H4 (cell line): ENCODE results near the gene MLST8. TPM values are rescaled to one million over a fixed set of nuclear protein-coding genes. Genes with fewer than 3 reads are reported as not detected.

Experiments used
- DNase-seq: peaks from one replicate; pipeline ENCODE4 v3.0.0-alpha.2; 2015; ENCODE audit warnings: low spot score
- total RNA-seq: library from RNA; depleted of rRNA; stranded (reverse); fragments of >200 nt; shearing (Covaris generic); gene quantifications from 2 replicates; pipeline ENCODE4 v1.2.3, GENCODE V29; 2014

MLST8 gene
- total RNA-seq, 1 experiment from 2014 or later, result 28.4 TPM

DNA sequence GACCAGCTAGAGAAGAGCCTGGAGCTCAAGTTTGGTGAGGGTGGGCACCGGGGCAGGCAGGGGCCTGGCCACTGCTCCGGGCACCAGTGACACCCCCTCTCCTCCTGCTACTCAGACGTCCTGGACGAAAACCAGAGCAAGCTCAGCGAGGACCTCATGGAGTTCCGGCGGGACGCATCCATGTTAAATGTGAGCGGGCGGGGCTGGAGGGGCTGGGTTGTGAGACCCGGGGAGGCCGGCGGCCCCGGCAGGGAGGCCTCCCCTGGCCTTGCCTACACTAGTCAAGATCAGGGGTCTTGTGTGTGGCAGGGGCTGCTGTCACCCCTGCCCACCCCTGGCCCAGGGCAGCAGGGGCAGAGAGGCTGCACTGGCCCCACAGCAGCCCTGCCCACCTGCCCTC is 31.9 kb upstream of the MLST8 start:
- no peak for DNase-seq

DNA sequence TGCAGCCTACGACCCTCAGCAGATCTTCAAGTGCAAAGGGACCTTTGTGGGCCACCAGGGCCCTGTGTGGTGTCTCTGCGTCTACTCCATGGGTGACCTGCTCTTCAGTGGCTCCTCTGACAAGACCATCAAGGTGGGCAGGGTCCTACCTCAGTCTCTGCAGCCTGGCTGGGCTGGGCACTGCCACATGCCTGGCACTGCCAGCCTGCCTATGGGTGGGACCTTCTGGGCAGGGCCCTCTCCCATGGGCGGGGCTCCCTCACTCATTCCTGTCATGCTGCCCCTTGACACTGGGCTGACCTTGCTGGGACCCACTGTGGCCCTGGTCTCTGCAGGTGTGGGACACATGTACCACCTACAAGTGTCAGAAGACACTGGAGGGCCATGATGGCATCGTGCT is 31.3 kb upstream of the MLST8 start:
- no peak for DNase-seq

DNA sequence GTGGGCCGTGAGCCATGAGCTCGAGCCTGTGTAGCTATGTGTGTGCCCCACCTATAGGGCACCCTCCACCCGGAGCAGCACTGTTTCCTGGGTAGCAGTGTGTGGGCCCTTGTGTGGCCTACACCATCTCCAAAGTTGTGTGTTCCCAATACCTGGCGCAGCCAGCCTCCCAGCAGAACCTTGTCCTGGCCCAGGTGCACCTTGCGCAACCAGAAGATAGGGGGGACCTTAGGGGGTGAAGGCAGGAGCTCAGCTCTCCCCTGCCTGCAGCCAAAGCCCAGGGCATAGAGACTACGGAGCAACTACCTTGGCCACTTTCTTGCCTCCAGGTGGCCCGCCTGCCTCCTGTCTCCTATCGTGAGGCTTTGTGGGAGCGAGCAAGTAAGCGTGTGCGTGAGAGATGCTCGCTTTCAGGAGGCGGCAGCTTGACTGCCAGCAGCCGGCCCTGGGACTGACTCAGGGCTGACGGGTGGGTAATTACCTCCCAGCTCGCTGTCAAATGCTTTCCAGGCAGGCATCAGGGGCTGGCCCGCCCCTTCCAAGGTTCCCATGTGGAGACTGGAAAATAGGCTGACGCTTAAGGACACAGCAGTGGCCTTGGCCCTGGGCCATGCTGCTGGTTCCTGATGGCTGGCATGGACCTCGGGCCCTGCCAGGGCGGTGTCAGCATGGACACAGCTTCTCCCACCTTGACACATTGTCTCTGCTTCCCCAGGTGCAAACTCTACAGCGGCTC is 30.7 kb upstream of the MLST8 start:
- no peak for DNase-seq

GRCh38 chr16:2175454-2175853 is 29.8 kb upstream of the MLST8 start:
- no peak for DNase-seq

DNA sequence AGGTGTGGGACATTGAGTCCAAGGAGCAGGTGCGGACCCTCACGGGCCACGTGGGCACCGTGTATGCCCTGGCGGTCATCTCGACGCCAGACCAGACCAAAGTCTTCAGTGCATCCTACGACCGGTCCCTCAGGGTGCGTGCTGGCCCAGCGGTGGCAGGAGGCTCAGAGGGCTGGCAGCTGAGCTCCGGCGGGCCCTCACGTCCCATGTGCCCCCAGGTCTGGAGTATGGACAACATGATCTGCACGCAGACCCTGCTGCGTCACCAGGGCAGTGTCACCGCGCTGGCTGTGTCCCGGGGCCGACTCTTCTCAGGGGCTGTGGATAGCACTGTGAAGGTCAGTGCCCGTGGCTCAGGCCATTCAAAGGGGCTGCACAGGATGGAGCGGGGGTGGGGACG is 29.2 kb upstream of the MLST8 start:
- DNase-seq, result no peak

GRCh38 chr16:2177101-2177500 is 28.2 kb upstream of the MLST8 start:
- no peak for DNase-seq

GRCh38 chr16:2177561-2177960 is 27.7 kb upstream of the MLST8 start:
- no peak for DNase-seq

DNA sequence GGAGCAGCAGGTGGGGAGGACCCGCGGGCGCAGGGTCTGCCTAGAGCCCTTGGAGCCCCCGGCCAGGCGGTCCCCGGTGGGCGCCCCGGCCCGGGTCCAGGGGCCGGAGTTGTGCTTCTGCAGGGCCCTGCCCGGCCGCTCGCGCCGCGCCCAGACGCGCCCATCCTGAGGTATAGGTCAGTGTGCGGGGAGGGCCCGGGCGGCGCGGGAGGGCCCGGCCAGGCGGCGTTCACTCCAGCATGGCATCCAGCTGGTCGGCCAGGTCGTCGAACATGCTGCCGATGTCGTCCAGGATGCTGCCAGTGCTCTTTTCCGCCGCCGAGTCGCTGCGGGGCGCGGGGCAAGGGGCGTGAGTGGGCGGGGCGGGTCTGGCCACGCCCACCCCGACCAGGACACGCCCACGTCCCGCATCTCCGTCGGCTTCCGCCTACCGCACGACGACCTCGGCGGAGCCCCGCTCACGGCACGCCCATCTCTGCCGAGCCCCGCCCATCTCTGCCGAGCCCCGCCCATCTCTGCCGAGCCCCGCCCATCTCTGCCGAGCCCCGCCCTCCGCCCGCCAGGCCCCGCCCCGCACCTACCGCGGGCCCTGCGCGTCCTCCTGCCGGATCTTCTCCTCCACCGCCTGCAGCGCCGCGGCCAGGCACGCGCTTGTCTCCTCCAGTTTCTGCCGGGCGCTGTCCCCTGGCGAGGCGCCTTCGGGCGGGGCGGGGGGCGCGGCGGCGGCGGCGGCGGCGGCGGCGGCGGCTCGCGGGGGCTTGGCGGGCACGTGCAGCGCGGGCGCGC is 26.7 kb upstream of the MLST8 start:
- DNase-seq, result no peak

DNA sequence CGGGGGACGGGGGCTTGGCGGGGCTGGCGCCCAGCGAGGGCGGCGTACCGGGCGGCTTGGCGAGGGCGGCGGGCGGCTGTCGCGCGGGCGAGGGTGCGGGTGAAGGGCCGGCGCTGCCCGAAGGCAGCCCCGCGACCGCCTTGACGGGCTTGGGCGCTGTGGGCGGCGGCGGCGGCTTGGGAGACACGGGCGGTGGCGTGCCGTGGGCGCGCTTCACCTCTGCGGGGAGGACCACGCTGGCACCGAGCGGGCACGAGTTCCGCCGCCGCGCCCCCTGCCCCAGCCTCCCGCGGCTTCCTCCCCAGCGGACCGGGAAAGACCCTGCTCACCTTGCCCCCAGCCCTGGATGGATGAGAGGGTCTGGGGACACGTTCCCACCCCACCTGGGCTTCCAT is 26.1 kb upstream of the MLST8 start:
- DNase-seq, result no peak

- DNase-seq, result no peak
Observed at GRCh38 chr16:2179576-2179975, 25.7 kb upstream of the MLST8 start.

- no peak for DNase-seq
Observed at GRCh38 chr16:2180461-2180860, 24.8 kb upstream of the MLST8 start.

DNA sequence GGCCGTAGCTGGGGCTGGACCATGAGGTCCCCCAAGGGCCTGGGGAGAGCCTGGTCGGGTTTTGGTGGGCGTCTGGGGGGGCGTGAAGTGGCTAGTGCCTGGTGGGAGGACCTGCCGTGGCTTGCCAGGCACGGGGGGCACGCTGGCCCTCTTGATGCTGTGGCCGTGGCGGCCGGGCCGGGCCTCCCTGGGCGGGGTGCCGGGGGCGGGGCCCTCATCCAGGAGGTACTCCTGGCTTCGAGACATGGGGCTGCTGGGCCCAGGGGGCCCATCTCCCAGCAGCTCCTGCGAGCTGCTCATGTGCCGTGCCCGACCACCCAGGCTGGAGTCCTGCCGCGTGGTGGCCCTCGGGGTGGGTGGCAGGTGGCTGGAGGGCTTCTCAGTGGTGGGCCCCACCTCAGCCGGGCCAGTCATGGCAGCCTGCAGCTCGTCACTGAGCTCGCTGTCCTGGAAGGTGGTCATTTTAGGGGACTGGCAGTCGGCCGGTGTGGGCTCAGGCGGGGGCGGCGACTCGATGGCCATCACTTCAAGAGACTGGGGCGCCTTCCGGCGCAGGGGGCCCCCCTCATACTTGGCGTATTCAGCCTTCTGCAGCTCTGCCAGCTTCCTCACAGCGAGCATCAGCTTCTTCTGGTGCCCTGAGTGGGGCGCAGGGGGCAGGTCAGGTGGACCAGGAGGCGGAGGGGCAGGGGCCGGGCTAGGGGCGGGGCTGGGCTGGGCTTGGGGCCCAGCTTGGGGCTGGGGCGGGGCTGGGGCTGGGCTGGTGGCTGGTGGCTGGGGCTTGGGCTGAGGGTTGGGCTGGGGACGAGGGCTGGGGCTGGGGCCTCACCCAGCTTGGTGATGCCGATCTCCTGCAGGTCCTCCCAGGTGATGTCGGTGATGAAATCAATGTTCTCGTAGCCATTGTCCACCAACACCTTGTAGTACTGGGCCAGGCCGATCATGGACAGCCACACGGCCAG is 24.0 kb upstream of the MLST8 start:
- DNase-seq, result no peak

DNA sequence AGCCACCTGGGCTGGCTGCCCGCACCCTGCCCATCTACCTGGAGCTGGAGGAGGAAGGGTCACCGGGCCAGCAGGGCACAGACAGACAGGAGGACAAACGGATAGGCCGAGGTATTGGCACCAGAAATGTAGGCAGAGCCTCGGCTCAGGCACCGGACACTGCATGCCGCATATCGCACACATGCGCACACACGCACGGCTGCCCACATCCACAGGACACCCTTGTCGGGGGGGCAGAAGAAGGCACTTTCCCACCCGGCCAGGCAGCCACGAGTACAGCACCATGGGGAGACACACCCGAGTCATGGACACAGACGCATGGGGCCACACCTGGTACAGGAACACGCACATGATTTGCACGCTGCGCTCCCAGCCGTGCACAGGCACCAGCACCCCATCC is 23.3 kb upstream of the MLST8 start:
- DNase-seq, result no peak

GRCh38 chr16:2183671-2184070 is 21.6 kb upstream of the MLST8 start:
- no peak for DNase-seq

DNA sequence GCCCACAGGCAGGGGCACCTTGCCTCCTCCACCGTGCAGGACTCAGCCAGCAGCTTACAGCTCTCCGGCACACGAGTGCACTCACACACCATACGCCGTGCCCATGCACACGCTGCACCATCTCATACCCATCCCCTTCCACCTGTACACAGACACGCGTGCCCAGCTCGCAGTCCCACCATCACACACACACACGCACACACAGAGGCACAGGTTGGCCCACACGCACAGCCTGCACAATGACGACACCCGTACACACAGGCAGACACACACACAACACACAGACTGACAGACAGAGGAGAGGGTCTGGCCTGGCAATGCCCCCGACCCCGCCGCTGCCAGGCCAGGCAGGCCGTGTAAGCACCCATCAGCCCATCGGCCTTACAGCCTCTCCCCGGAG is 20.9 kb upstream of the MLST8 start:
- DNase-seq, result no peak

DNA sequence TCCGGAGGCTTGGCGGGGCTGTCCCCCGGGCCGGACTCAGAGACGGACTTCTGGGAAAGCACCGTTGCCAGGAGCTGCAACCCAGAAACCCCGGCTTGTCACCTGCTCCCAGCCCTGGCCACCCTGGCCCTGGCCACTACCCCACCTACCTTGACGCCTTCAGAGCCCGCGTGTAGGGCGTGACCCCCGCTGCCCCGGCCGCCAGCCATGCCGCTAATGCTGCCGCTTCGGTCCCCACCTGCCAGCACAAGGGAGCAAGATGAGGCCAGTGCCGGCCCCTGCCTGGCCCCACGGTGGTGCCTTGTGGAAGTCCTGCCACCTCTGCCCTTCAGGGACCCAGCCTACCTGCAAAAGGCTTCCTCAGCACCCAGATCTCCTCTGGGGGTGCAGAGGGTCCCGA is 20.3 kb upstream of the MLST8 start:
- DNase-seq, result no peak

DNA sequence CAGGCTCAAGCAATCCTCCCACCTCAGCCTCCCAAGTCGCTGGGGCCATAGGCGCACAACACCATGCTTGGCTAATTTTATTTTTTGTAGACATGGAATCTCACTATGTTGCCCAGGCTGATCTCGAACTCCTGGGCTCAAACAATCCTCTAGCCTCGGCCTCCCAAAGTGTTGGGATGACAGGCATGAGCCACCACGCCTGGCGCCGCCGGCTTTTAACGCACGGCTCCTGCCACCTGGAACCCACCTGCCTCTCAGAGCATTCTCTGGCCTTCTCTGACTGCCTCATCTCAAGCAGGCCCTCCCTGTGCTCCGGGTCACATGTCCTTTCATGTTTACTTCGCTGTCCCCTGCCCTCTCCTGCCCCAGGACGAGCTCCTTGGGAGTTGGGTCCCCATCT is 19.2 kb upstream of the MLST8 start:
- DNase-seq, result no peak

DNA sequence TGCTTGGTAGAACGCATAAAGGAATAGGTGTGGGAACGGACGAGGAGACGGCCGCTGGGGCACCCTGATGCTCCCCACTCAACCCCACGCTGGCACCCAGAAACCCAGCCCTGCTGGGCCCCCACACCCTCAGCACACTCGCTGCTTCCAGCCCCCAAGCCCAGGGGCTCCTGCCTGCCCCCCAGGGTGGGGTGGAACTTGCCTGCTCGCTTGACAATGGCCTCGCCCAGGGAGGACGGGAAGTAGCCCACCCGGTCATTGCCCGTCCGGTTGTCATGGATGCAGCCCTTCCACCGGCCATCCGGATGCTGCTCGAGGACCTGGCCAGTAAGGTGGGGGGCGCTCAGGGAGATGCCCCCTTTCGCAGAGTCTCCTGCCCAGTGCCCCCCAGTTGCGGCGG is 18.7 kb upstream of the MLST8 start:
- DNase-seq, result no peak

DNA sequence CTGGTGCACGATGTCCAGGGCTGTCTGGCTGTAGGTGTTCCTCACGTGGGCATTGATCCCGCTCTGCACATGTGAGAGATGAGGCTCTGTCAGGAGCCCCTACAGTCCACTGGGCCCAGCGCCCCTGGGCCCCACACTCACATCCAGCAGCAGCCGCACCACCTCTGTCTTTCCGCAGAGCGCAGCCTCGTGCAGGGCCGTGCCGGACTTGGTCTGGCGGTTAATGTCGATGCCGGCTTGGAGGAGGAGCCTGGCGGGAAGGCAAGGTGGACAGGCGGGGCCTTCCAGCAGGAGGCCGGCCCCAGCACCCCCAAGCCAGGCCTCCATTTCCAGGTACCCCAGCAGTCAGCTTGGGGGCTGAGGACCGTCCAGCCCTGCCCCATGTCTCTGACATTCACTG is 18.0 kb upstream of the MLST8 start:
- DNase-seq, result no peak

DNA sequence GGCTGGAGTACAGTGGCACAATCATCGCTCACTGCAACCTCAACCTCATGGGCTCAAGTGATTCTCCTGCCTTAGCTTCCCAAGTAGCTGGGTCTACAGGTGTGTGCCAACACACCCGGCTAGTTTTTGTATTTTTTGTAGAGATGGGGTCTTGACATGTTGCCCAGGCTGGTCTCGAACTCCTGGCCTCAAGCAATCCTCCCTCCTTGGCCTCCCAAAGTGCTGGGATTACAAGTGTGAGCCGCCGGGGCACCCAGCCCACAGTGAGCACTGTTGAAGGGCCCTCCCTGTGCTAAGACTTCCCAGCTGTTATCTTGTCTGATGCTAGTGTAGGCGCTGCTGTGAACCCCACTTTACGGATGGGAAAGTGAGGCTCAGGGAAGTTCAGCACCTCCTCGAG is 16.9 kb upstream of the MLST8 start:
- no peak for DNase-seq

DNA sequence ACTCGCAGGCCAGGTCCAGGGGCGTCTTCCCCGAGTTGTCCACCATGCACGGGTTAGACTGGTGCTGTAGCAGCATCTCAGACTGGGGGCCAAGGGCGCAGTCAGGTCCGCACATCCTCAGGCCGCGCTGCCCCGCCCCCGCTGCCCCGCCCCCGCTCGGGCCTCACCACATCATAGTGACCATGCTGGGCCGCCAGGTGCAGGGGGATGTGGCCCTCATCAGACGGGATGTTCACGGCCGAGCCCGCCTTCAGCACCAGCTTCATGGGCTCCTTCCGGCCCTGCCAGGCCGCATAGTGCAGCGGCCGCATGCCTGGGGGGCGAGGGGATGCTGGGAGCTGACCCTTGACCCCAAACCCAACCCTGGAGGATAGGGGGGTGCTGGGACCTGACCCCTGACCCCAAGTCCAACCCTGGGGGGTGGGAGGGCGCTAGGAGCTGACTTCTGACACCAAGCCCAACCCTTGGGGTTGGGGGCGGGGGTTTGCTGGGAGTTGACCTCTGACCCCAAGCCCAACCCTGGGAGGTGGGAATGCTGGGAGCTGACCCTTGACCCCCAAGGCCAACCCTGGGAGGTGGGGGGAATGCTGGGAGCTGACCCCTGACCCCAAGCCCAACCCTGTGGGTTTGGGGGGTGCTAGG is 15.9 kb upstream of the MLST8 start:
- DNase-seq, result no peak
